H1 (cell line): Measurements from ENCODE around the gene TM9SF1. TPM values are rescaled to one million over a fixed set of nuclear protein-coding genes. Genes with fewer than 3 reads are reported as not detected.

Experiments used
- CTCF ChIA-PET: fragments of 300-600 bp; sonication (Branson Sonifier 250); formaldehyde crosslinking; loops from one replicate; lab custom pipeline; 2021; ENCODE audit not compliant: partially characterized antibody; lab: Charles Lee
- POLR2A ChIA-PET: fragments of 300-600 bp; sonication (Branson Sonifier 250); formaldehyde crosslinking; loops from one replicate; lab custom pipeline; 2021; ENCODE audit warnings: inconsistent platforms; ENCODE audit not compliant: partially characterized antibody; lab: Charles Lee
- DNase-seq, 2 experiments: peaks; one replicate each; pipeline versions ENCODE4 v3.0.0 to v3.0.0-alpha.2; 2010 to 2022; ENCODE audit warnings: low spot score in 2 of 2, low read depth in 1 of 2, mixed read lengths in 1 of 2
- FAIRE-seq: peaks from 2 replicates; lab custom pipeline; 2011; peaks lifted over from hg19 to GRCh38; lab: Jason Lieb, UNC
- H2AFZ ChIP-seq: 2 replicates; pipeline ENCODE4 v1.8.1; 2012; ENCODE audit warnings: low read length, inconsistent platforms
- H2AK5ac ChIP-seq: 2 replicates; pipeline ENCODE4 v1.6.1; 2013; ENCODE audit warnings: low read depth, low read length
- H2BK120ac ChIP-seq: replicated peaks from 2 replicates; pipeline ENCODE3; 2013; ENCODE audit warnings: low read depth, low read length, inconsistent platforms
- H2BK12ac ChIP-seq: 2 replicates; pipeline ENCODE4 v1.6.1; 2013; ENCODE audit warnings: low read depth, low read length
- H2BK15ac ChIP-seq: 2 replicates; pipeline ENCODE4 v1.6.1; 2013; ENCODE audit warnings: low read length
- H2BK20ac ChIP-seq: 2 replicates; pipeline ENCODE4 v1.6.1; 2013; ENCODE audit warnings: low read length
- H2BK5ac ChIP-seq: 2 replicates; pipeline ENCODE4 v1.6.1; 2013; ENCODE audit warnings: low read depth, low read length
- H3K14ac ChIP-seq: 2 replicates; pipeline ENCODE4 v1.6.1; 2013; ENCODE audit warnings: inconsistent platforms; ENCODE audit not compliant: insufficient read length
- H3K18ac ChIP-seq: 2 replicates; pipeline ENCODE4 v1.6.1; 2013; ENCODE audit warnings: low read length; ENCODE audit errors: extremely low read depth
- H3K23ac ChIP-seq: 2 replicates; pipeline ENCODE4 v1.6.1; 2013; ENCODE audit warnings: inconsistent platforms; ENCODE audit not compliant: insufficient read length
- H3K23me2 ChIP-seq: 2 replicates; pipeline ENCODE4 v1.6.1; 2013; ENCODE audit warnings: low read depth, low read length
- H3K27ac ChIP-seq: 2 replicates; pipeline ENCODE4 v1.6.1; 2011; ENCODE audit warnings: low read depth, low read length, inconsistent platforms
- H3K27me3 ChIP-seq, 4 experiments: replicated peaks in 1 of 4; 1 replicate in 1 of 4; 2 replicates in 3 of 4; pipeline versions ENCODE4 v1.6.1 to v1.8.1; 2011 to 2013; ENCODE audit warnings: low read length in 3 of 4, mild to moderate bottlenecking in 3 of 4, inconsistent platforms in 2 of 4, mixed read lengths in 2 of 4, moderate library complexity in 1 of 4; ENCODE audit not compliant: control insufficient read depth in 3 of 4, insufficient read depth in 3 of 4; ENCODE audit errors: extremely low read depth in 1 of 4
- H3K36me3 ChIP-seq, 4 experiments: 2 replicates each; pipeline versions ENCODE4 v1.6.1 to v1.8.1; 2011 to 2013; ENCODE audit warnings: mild to moderate bottlenecking in 4 of 4, low read length in 3 of 4, moderate library complexity in 2 of 4, control low read depth in 1 of 4, inconsistent platforms in 1 of 4; ENCODE audit not compliant: insufficient read depth in 4 of 4, control insufficient read depth in 2 of 4
- H3K4ac ChIP-seq: replicated peaks from 2 replicates; pipeline ENCODE3; 2013; ENCODE audit warnings: low read length, low read depth, mixed read lengths, inconsistent platforms; ENCODE audit not compliant: insufficient read length
- H3K4me1 ChIP-seq, 4 experiments: replicated peaks in 1 of 4; 1 replicate in 1 of 4; 2 replicates in 3 of 4; pipeline versions ENCODE4 v1.6.1 to v1.8.1; 2011 to 2013; ENCODE audit warnings: low read length in 3 of 4, inconsistent platforms in 2 of 4, mixed read lengths in 1 of 4; ENCODE audit not compliant: insufficient read depth in 4 of 4, control insufficient read depth in 3 of 4
- H3K4me2 ChIP-seq, 2 experiments: 2 replicates each; pipeline versions ENCODE4 v1.6.1 to v1.8.1; 2011 to 2013; ENCODE audit warnings: low read depth in 2 of 2, low read length in 2 of 2, control low read depth in 1 of 2, inconsistent platforms in 1 of 2, mild to moderate bottlenecking in 1 of 2; ENCODE audit not compliant: insufficient read depth in 1 of 2
- H3K4me3 ChIP-seq, 4 experiments: fragments of 200-600, 300-600 bp in 1 of 4; sonication (generic), shearing (Covaris generic), sonication (Bioruptor Twin) in 1 of 4; 2 replicates each; pipeline versions ENCODE4 v1.5.1 to v1.8.1; 2011 to 2016; ENCODE audit warnings: low read length in 4 of 4, low read depth in 3 of 4, control low read depth in 2 of 4, inconsistent platforms in 2 of 4, mild to moderate bottlenecking in 2 of 4, mixed read lengths in 1 of 4, moderate library complexity in 1 of 4; ENCODE audit not compliant: insufficient read depth in 2 of 4; ENCODE audit errors: extremely low read depth in 1 of 4
- H3K56ac ChIP-seq: replicated peaks from 2 replicates; pipeline ENCODE3; 2013; ENCODE audit warnings: low read depth, mild to moderate bottlenecking, mixed read lengths, low read length, inconsistent platforms; ENCODE audit not compliant: insufficient read length
- H3K79me1 ChIP-seq: 2 replicates; pipeline ENCODE4 v1.6.1; 2013; ENCODE audit warnings: low read depth, low read length, control low read depth
- H3K79me2 ChIP-seq, 2 experiments: 2 replicates each; pipeline versions ENCODE4 v1.6.1 to v1.8.1; 2012 to 2013; ENCODE audit warnings: low read length in 2 of 2, mild to moderate bottlenecking in 2 of 2, inconsistent platforms in 1 of 2; ENCODE audit not compliant: insufficient read depth in 2 of 2, control insufficient read depth in 1 of 2
- H3K9ac ChIP-seq, 4 experiments: replicated peaks in 1 of 4; 1 replicate in 1 of 4; 2 replicates in 3 of 4; pipeline versions ENCODE4 v1.6.1 to v1.8.1; 2011 to 2013; ENCODE audit warnings: low read depth in 3 of 4, low read length in 3 of 4, control low read depth in 2 of 4, mild to moderate bottlenecking in 2 of 4, moderate library complexity in 2 of 4, inconsistent platforms in 1 of 4; ENCODE audit errors: extremely low read depth in 1 of 4
- H3K9me3 ChIP-seq, 2 experiments: 2 replicates each; pipeline versions ENCODE4 v1.6.1 to v1.8.1; 2012 to 2013; ENCODE audit warnings: mild to moderate bottlenecking in 2 of 2, moderate library complexity in 2 of 2, control low read depth in 1 of 2, inconsistent platforms in 1 of 2, low read depth in 1 of 2, low read length in 1 of 2, mixed read lengths in 1 of 2; ENCODE audit not compliant: insufficient read depth in 2 of 2
- H4K20me1 ChIP-seq, 2 experiments: replicated peaks in 1 of 2; 2 replicates each; pipeline versions ENCODE3 to v1.8.1; 2011 to 2013; ENCODE audit warnings: inconsistent platforms in 2 of 2, low read length in 2 of 2, mild to moderate bottlenecking in 1 of 2; ENCODE audit not compliant: insufficient read depth in 2 of 2, control insufficient read depth in 1 of 2
- H4K5ac ChIP-seq: 2 replicates; pipeline ENCODE4 v1.6.1; 2013; ENCODE audit warnings: low read length, low read depth, mixed read lengths, inconsistent platforms; ENCODE audit not compliant: insufficient read length
- H4K8ac ChIP-seq: 2 replicates; pipeline ENCODE4 v1.8.0; 2013; ENCODE audit warnings: mild to moderate bottlenecking, moderate library complexity, low read length, inconsistent platforms; ENCODE audit not compliant: insufficient read depth; ENCODE audit errors: extremely low read depth
- H4K91ac ChIP-seq: replicated peaks from 2 replicates; pipeline ENCODE3; 2013; ENCODE audit warnings: low read length, mixed read lengths, inconsistent platforms; ENCODE audit not compliant: insufficient read length
- CHD1 ChIP-seq: IDR thresholded peaks from 2 replicates; pipeline ENCODE4 v1.6.1; 2012; ENCODE audit warnings: low read depth, low read length, improper control_type of control experiment
- CTBP2 ChIP-seq: IDR thresholded peaks from 2 replicates; pipeline ENCODE4 v1.7.0; 2011; ENCODE audit warnings: borderline replicate concordance, mild to moderate bottlenecking, moderate library complexity, mixed read lengths, low read length; ENCODE audit not compliant: insufficient read depth, insufficient read length
- E2F6 ChIP-seq: IDR thresholded peaks from 2 replicates; pipeline ENCODE4 v1.6.1; 2012; ENCODE audit warnings: inconsistent platforms
- POLR2A ChIP-seq, 2 experiments: IDR thresholded peaks; 1 replicate in 1 of 2; 2 replicates in 1 of 2; pipeline ENCODE4 v1.6.1; 2011; ENCODE audit warnings: low read depth in 2 of 2, low read length in 2 of 2, mild to moderate bottlenecking in 2 of 2; ENCODE audit errors: control extremely low read depth in 1 of 2
- USF2 ChIP-seq: IDR thresholded peaks from 2 replicates; pipeline ENCODE4 v1.6.1; 2011; ENCODE audit warnings: low read length, improper control_type of control experiment
- ZNF274 ChIP-seq: IDR thresholded peaks from 2 replicates; pipeline ENCODE4 v1.7.0; 2012; ENCODE audit warnings: low read length, borderline replicate concordance; ENCODE audit errors: extremely low read depth
- WGBS, 2 experiments: shearing (Covaris generic) in 1 of 2; methylation state at CpG; one replicate each; pipeline versions ENCODE4 v1.1.6 to v1.1.7; 2013 to 2015; ENCODE audit warnings: low lambda C conversion rate in 2 of 2, mixed read lengths in 2 of 2, inconsistent platforms in 1 of 2, low coverage in 1 of 2, missing lambda C conversion rate in 1 of 2; ENCODE audit not compliant: insufficient replicate concordance in 2 of 2, insufficient coverage in 1 of 2, insufficient read length in 1 of 2; ENCODE audit errors: extremely low coverage in 1 of 2, missing lambda C conversion rate in 1 of 2; 5-methylcytosine and 5-hydroxymethylcytosine counted together
- polyA plus RNA-seq, 7 experiments: library from polyadenylated mRNA; depleted of rRNA in 3 of 7; stranded (reverse) in 5 of 7; unstranded in 2 of 7; fragments of >200 nt in 5 of 7; fragments of 200-250 nt in 2 of 7; gene quantifications; 1 replicate in 5 of 7; 2 replicates in 1 of 7; 4 replicates in 1 of 7; pipeline versions ENCODE4 v1.2.1 to v1.2.3, GENCODE V29; 2011 to 2013; ENCODE audit warnings: missing spikeins in 2 of 7, mixed read lengths in 2 of 7
- total RNA-seq: library from RNA; stranded (reverse); fragmentation: NEBNext Ultra II Directional; extraction: Animal tissue kit (Norgen Biotek cat#: 25700); gene quantifications from 2 replicates; pipeline ENCODE4 v1.2.1, GENCODE V29; 2021

The TM9SF1 gene
- total and polyA plus RNA-seq, 2 of the 8 experiments (the other 6 are each of a cell fraction or from before 2014, with no cell fraction given) = 22.2 to 29.2 TPM

- Histone ChIP-seq H3K27me3 (no peaks in the 10 kb centered on the region; a peak in 1 of 7 replicates), H2BK5ac (peak within 1 kb of the TSS; percentile 96)
- CTCF ChIA-PET = interaction anchor here (0.7 to 1.8 kb wide), 7 partner anchors 9 to 280 kb away, joined by 3 to 7 read pairs (median 3); partner anchors contain the start of genes DHRS4, RABGGTA and TINF2
- no peak for TF ChIP-seq CTBP2
- TF ChIP-seq CHD1 = no peak
- no peak for TF ChIP-seq ZNF274
- TF ChIP-seq POLR2A (IDR thresholded peaks at IDR 0.05; ENCODE audit: control extremely low read depth in 1 of 2, low read depth in 2 of 2, low read length in 2 of 2) = peak; percentile 25 to 33; a peak in 1 of 3 replicates
- TF ChIP-seq E2F6 = peak; percentile 68
- peak; percentile 20; the same call in 1 of the 2 replicates for TF ChIP-seq USF2
These were observed 37.6 kb upstream of the TM9SF1 start, which contains the start of gene GMPR2 for GRCh38 chr14:24232645-24233537. Gene GMPR2 (plus strand): TSS chr14:24232929. CDS start chr14:24233254, 325 bp downstream.

More at GRCh38 chr14:24232645-24233537, 37.6 kb upstream of the TM9SF1 start, which contains the start of gene GMPR2:
- peak within 1 kb of the TSS; percentile 96 for H2AFZ ChIP-seq
- peaks cover 2 to 14% (median 4%) of the 10 kb centered on the region in 4 experiments; a peak in 5 of 7 replicates for H3K4me1 ChIP-seq
- peak within 1 kb of the TSS; percentile 81 to 97 (median 88) for H3K4me3 ChIP-seq
- H4K20me1 ChIP-seq = peaks cover 0 to 7% of the 10 kb centered on the region in 2 experiments
- H3K79me1 ChIP-seq = no peaks in the 10 kb centered on the region; the same call in 1 of the 2 replicates
- peak within 1 kb of the TSS; percentile 7 for H3K4ac ChIP-seq
- H2BK20ac ChIP-seq = no peak within 1 kb of the TSS
- H3K14ac ChIP-seq = no peak within 1 kb of the TSS
- no peak for DNase-seq
- peak within 1 kb of the TSS; percentile 94 for H3K27ac ChIP-seq
- peak within 1 kb of the TSS; percentile 81 to 89 (median 84) for H3K9ac ChIP-seq
- peak within 1 kb of the TSS; percentile 46; the same call in 1 of the 2 replicates for H2BK15ac ChIP-seq
- H2BK12ac ChIP-seq = peak within 1 kb of the TSS; percentile 69; the same call in 1 of the 2 replicates
- H3K9me3 ChIP-seq = no peaks in the 10 kb centered on the region
- peak within 1 kb of the TSS; percentile 86 to 92 for H3K4me2 ChIP-seq
- H3K56ac ChIP-seq = peak within 1 kb of the TSS; percentile 97
- peak within 1 kb of the TSS; percentile 93 for H4K8ac ChIP-seq
- FAIRE-seq = no peak
- H4K91ac ChIP-seq = peak within 1 kb of the TSS; percentile 90
- no peak within 1 kb of the TSS for H3K23ac ChIP-seq
- H3K18ac ChIP-seq = peak within 1 kb of the TSS; percentile 99
- H3K36me3 ChIP-seq = peaks cover 5 to 31% (median 22%) of the 10 kb centered on the region in 4 experiments
- peaks cover 3 to 42% of the 10 kb centered on the region in 2 experiments; a peak in 2 of 4 replicates for H3K79me2 ChIP-seq
- H2BK120ac ChIP-seq = peak within 1 kb of the TSS; percentile 57
- H4K5ac ChIP-seq = peak within 1 kb of the TSS; percentile 100
- 0 out of 2 replicates have a peak within 1 kb of the TSS, but pooled peaks have one; percentile 96 for H2AK5ac ChIP-seq
- 12% methylated on average over 38 of the region's 38 CpGs; no CpG with 5 or more reads in 1 of the 2 experiments for WGBS, 2 experiments
- POLR2A ChIA-PET = interaction anchor here (0.7 to 2.3 kb wide), 13 partner anchors 9 to 92 kb away, joined by 3 to 12 read pairs (median 5); partner anchors contain the start of genes CHMP4A, DHRS1, EMC9 and MDP1
- H3K23me2 ChIP-seq = peaks cover 11% of the 10 kb centered on the region
